GM12878 (cell line): ENCODE results near the gene H1-8.

ENCODE experiments used
- BCL3 ChIP-seq: IDR thresholded peaks from 2 replicates; pipeline ENCODE4 v1.6.1; 2011; ENCODE audit warnings: borderline replicate concordance, low read depth, mild to moderate bottlenecking, moderate library complexity, low read length; ENCODE audit not compliant: insufficient read depth, poor library complexity, severe bottlenecking
- ESRRA ChIP-seq: IDR thresholded peaks from 2 replicates; pipeline ENCODE4 v1.6.1; 2012; ENCODE audit warnings: mild to moderate bottlenecking, low read length, improper control_type of control experiment
- HDAC6 ChIP-seq: fragments of 200-600 bp; sonication (generic); IDR thresholded peaks from one replicate; pipeline ENCODE4 v1.8.0; 2017; ENCODE audit warnings: antibody characterized with exemption; ENCODE audit not compliant: unreplicated experiment
- NFXL1 ChIP-seq: fragments of 450-650 bp; IDR thresholded peaks from 2 replicates; pipeline ENCODE4 v1.6.1; 2017; ENCODE audit warnings: antibody characterized with exemption, mild to moderate bottlenecking, borderline replicate concordance
- PAX8 ChIP-seq: fragments of 450-650 bp; IDR thresholded peaks from 2 replicates; pipeline ENCODE4 v1.6.1; 2017; ENCODE audit warnings: mild to moderate bottlenecking, moderate library complexity
- RAD21 ChIP-seq: IDR thresholded peaks from 2 replicates; pipeline ENCODE4 v1.6.1; 2011; ENCODE audit warnings: mild to moderate bottlenecking, low read depth, low read length, moderate library complexity; ENCODE audit not compliant: insufficient read depth
- TAF1 ChIP-seq: IDR thresholded peaks from 2 replicates; pipeline ENCODE4 v1.6.1; 2011; ENCODE audit warnings: mild to moderate bottlenecking, low read depth, low read length, borderline replicate concordance
- TBL1XR1 ChIP-seq: IDR thresholded peaks from 2 replicates; pipeline ENCODE4 v1.6.1; 2012; ENCODE audit warnings: low read depth, low read length, improper control_type of control experiment
- TF ChIP-seq, protein P1 (sequence below), 3 experiments: IDR thresholded peaks in 2 of 3; conservative IDR thresholded peaks in 1 of 3; 2 replicates each; pipeline ENCODE4 v1.5.1; 2011; ENCODE audit warnings: low read depth in 3 of 3, low read length in 3 of 3, mild to moderate bottlenecking in 3 of 3, control low read depth in 2 of 3, moderate library complexity in 2 of 3, inconsistent platforms in 1 of 3, mixed read lengths in 1 of 3; ENCODE audit not compliant: control insufficient read depth in 2 of 3, insufficient read depth in 1 of 3; ENCODE audit errors: extremely low read depth in 1 of 3
- TF ChIP-seq, protein P2 (sequence below): fragments of 450-650 bp; IDR thresholded peaks from 2 replicates; pipeline ENCODE4 v1.6.1; 2017; ENCODE audit warnings: mild to moderate bottlenecking

GRCh38 chr3:129574206-129574605 is 31.2 kb downstream of the H1-8 start:
- TF ChIP-seq PAX8: no peak
- no peak for TF ChIP-seq RAD21
- TF ChIP-seq, protein P1, sequence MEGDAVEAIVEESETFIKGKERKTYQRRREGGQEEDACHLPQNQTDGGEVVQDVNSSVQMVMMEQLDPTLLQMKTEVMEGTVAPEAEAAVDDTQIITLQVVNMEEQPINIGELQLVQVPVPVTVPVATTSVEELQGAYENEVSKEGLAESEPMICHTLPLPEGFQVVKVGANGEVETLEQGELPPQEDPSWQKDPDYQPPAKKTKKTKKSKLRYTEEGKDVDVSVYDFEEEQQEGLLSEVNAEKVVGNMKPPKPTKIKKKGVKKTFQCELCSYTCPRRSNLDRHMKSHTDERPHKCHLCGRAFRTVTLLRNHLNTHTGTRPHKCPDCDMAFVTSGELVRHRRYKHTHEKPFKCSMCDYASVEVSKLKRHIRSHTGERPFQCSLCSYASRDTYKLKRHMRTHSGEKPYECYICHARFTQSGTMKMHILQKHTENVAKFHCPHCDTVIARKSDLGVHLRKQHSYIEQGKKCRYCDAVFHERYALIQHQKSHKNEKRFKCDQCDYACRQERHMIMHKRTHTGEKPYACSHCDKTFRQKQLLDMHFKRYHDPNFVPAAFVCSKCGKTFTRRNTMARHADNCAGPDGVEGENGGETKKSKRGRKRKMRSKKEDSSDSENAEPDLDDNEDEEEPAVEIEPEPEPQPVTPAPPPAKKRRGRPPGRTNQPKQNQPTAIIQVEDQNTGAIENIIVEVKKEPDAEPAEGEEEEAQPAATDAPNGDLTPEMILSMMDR (IDR thresholded peaks at IDR 0.05 in 2 of 3, conservative IDR thresholded peaks at IDR 0.05 in 1 of 3; ENCODE audit: control insufficient read depth in 2 of 3, extremely low read depth in 1 of 3, insufficient read depth in 1 of 3, low read depth in 3 of 3, low read length in 3 of 3): no peak
- no peak for TF ChIP-seq NFXL1
- TF ChIP-seq, protein P2, sequence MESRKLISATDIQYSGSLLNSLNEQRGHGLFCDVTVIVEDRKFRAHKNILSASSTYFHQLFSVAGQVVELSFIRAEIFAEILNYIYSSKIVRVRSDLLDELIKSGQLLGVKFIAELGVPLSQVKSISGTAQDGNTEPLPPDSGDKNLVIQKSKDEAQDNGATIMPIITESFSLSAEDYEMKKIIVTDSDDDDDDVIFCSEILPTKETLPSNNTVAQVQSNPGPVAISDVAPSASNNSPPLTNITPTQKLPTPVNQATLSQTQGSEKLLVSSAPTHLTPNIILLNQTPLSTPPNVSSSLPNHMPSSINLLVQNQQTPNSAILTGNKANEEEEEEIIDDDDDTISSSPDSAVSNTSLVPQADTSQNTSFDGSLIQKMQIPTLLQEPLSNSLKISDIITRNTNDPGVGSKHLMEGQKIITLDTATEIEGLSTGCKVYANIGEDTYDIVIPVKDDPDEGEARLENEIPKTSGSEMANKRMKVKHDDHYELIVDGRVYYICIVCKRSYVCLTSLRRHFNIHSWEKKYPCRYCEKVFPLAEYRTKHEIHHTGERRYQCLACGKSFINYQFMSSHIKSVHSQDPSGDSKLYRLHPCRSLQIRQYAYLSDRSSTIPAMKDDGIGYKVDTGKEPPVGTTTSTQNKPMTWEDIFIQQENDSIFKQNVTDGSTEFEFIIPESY: no peak
- no peak for TF ChIP-seq ESRRA
- no peak for TF ChIP-seq HDAC6
- TF ChIP-seq TAF1: no peak
- no peak for TF ChIP-seq TBL1XR1
- no peak for TF ChIP-seq BCL3
